GM18502 (cell line): ENCODE results near the gene PLA2G15.
A peak's percentile ranks its signal among the peaks of the same experiment; 100 is the strongest.
"Not testable (repeated sequence)": the region's sequence is repeated elsewhere in the genome, so short reads cannot be mapped to it uniquely, and the experiment has no call there.

Experiments used
- ATAC-seq: cut with Tn5 transposase; IDR thresholded peaks from one replicate; pipeline ENCODE4 v1.9.1; 2021; ENCODE audit warnings: mild to moderate bottlenecking; ENCODE audit not compliant: unreplicated experiment, poor library complexity

PLA2G15 gene

DNA sequence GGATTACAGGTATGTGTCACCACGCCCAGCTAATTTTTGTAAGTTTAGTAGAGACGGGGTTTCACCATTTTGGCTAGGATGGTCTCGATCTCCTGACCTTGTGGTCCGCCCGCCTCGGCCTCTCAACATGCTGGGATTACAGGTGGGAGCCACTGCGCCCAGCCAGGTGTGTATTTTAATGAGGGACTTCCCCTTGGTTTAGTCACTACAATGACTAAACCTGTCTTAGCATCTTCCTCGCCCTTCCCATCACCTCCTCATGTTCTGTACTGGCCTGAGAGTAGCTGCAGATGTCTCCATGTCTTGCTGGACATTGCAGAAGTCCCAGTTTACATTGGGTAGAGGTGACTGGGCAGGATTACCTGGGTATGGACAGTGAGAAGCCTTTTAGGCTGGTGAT lies 28.7 kb downstream of the PLA2G15 start:
- ATAC-seq: no peak

DNA sequence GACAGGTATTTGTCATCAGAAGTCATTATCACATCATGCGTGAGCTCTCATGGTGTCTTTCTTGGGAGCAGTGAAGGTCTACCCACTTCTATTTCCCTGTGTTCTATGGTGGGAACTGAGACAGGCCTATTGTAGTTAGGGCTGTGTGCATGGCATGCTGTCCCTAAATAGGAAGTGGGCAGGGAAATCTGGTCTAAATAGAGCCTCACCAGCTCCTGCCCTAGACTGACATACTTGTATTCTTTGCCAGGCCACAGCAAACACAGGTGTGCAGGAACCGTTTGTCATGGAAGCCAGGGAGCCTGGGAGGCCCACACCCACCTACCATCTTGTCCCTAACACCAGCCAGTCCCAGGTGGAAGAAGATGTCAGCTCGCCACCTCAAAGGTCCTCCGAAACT lies 29.3 kb downstream of the PLA2G15 start:
- ATAC-seq: no peak

DNA sequence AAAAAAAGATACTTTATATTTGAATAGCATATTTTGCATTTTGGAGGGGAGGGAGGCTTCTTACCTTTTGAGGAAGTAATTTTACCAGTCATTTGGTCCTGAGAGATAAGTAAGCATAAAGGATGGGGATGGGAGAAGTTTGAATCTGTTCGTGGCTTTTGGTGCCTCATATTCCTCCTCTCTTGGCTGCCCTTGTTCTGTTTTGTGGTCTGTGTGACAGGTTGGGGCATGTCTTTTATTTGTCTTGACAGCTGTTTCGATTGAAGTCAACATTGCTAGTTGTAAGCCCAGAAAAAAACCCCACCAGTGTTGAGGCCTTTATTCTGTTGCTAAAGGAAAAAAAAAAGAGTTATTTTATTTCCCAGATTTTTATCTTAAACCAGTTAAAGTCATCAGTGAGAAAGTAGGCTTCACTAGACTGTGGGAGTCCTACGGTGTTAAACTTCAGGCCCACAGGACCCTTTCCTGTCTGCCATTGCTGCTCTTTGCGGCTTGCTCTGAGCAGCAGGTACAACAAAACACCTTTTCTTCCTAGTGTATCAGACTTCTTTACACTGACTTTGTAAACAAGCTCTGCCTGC lies 30.5 kb downstream of the PLA2G15 start:
- peak; percentile 73 for ATAC-seq

DNA sequence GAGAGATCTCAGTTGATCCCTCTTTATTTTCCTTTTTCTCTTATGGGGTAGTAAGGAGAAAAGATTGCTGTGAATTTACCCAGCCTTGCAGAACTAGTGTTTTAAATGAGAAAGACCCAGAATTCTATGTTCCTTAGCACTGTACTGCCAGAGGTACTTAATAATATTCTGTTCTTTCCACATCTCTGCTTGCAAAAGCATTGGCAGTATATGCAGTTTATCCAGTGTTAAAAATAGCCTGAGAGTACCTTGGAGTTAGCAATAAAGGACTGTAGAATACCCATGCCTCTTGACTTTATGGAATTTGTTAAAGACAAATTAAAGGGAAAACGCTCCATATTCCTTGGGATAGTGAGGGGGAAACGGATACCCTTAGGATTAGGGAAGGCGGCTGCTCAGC lies 31.1 kb downstream of the PLA2G15 start:
- ATAC-seq: no peak

DNA sequence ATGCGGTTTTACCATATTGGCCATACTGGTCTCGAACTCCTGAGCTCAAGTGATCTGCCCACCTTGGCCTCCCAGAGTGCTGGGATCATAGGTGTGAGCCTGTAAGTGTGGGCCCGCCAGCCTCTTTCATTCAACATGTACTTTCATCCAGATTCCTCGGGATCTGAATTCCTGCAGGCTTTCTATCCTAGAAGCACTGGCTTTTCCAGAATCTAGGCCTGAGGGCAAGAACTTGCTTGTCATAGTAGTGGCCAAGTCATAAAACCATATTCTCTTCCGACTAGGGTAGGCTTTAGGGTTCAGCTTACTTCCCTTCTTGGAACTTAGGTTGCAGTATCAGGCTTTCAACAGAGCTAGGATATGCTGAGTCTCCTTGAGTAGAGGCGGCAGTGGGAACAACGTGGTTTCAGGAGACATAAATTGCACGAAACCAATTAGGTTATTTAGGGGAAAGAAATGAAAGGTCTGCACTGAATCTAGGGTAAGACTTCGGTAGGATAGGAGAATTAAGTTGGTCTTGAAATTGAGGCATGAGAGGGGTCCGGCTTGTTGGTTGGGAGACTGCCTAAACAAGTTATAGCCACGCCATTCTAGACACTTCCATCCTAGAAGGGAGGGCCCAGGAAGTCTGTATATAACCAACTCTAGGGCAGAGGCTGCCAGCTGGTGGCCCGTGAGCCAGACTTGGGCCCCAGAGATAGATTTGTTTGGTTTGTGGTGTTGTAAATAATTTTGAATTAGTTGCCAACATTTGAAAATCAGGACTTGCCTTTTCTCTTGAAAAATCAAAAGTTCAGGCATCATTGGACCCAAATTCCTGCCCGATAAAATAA lies 34.8 kb downstream of the PLA2G15 start:
- no peak for ATAC-seq

DNA sequence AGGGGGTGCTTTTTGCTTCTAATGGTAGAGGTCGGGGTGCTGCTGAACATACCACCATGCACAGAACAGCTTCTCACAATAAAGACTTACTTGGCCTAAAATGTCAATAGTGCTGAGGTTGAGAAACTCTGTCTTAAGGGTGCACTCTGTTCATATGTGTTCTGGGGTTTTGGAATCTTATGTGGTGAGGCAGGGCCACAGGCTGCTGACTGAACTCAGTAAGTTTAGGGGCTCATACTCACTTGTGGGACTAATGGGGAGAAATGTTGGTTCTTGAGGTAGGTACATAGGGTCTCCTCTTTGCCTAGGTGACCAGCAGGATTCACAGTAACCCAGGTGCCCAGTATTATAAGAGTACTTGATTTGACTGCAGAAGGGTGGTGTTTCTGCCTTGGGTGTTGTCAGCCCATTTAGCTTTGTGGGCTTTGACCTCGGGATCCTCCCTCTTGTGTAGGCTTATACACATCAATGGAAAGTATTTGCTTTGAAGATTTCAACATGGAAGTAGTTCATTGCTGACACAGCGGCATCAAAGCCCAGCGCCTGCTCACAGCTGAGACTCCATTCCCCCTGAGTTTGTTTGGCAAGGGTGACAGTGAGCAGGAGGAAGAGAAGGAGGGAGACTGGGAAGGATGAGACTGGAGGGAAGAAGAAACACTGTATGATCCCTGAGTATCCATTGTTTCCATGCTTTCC lies 36.3 kb downstream of the PLA2G15 start:
- ATAC-seq: no peak

DNA sequence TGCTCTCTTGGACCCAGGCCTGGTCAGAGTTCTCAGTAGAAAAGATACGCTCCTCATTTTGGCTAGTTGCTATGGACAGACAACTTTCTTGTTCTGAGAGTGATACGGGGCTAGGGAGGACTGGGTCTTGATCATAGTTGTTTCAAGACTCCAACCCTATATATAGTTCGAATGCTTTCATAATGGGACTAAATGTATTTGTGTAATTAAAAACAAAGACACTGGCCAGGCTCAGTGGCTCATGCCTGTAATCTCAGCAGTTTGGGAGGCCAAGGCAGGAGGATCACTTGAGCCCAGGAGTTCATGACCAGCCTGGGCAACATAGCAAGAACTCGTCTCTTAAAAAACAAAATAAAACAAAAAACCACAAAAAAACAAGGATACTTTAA lies 36.9 kb downstream of the PLA2G15 start:
- ATAC-seq: no peak

DNA sequence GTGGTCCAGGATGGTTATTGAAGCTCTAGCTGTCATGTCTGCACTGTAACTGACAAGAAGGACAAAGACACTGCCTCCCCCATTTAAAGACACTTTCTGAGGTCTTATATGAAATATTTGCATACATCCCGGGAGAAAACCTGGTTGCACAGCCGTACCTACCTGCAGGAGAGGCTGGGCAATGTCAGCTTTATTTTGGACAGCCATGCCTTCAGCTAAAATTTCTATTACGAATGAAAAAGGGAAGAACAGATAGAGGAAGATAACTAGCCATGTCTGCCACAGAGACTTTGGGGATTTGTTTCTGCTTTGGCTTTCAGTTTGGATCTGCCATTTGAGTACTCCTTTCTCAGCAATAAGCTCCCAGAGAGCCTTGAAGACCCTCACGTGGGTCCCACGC lies 38.2 kb downstream of the PLA2G15 start:
- no peak for ATAC-seq

DNA sequence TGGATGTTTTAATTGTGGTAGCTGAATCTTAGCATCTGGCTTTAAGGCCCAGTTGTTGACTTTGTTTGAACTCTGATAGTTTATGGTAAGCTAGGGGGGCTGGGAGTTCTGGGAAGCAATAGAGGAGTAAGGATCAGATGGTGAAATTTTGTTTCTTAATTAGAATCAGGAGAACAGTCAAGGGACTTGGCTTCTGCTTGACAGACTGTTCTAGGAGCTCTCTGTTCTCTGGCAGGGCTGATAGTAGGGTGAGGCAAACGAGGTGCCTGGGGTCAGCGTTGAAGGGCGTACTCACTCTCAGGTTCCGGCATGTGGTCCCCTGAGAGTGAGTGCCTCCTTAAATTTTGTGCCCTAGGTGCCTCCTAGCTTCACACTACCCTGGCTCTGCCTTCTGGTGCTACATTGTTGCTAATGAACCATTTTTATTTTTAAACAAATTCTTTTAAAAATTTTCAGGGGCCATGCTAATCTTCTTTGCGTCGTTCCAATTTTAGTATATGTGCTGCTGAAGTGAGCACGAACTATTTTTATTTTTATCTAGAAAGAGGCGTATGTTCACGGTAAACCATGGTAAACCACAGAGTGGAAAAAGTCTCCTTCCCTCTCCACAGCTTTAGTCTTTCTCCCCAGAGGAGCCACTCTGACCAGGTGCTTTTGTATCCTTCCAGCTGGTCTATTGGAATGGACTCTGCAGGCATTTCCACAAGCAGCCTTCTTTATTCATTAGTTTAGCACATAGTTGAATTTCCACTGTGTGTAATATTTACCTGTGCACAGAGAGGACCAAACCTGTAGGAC lies 38.8 kb downstream of the PLA2G15 start:
- ATAC-seq: no peak

DNA sequence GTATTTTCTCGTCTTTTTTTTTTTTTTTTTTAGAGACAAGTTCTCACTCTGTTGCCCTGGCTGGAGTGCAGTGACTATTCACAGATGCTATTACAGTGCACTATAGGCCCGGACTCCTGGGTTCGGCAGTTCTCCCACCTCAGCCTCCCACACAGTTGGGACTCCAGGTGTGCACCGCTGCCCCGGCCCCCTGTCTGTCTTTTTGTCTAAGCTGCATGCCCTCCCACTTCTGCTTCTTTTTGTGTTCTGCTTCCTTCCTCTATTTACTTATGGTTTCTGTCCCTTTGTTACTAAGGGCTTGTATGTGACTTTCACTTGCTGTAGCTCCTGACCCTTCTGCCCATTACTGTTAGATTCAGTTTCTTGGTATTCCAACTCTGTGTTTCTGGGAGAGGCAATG lies 39.7 kb downstream of the PLA2G15 start:
- ATAC-seq: peak; percentile 49

DNA sequence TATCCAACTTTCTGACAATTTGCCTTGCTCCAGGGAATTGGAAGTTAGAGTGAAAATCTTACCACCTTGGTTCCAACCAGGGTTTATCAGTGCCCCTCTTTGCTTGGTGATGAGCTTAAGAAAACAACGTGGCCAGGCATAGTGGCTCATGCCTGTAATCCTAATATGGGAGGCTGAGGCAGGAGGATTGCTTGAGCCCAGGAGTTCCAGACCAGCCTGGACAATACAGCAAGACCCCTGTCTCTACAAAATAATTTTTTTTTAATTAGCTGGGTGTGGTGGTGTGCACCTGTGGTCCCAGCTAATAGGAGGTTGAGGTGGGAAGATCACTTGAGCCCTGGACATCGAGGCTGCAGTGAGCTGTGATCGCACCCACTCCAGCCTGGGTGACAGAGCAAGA lies 40.5 kb downstream of the PLA2G15 start:
- no peak for ATAC-seq

DNA sequence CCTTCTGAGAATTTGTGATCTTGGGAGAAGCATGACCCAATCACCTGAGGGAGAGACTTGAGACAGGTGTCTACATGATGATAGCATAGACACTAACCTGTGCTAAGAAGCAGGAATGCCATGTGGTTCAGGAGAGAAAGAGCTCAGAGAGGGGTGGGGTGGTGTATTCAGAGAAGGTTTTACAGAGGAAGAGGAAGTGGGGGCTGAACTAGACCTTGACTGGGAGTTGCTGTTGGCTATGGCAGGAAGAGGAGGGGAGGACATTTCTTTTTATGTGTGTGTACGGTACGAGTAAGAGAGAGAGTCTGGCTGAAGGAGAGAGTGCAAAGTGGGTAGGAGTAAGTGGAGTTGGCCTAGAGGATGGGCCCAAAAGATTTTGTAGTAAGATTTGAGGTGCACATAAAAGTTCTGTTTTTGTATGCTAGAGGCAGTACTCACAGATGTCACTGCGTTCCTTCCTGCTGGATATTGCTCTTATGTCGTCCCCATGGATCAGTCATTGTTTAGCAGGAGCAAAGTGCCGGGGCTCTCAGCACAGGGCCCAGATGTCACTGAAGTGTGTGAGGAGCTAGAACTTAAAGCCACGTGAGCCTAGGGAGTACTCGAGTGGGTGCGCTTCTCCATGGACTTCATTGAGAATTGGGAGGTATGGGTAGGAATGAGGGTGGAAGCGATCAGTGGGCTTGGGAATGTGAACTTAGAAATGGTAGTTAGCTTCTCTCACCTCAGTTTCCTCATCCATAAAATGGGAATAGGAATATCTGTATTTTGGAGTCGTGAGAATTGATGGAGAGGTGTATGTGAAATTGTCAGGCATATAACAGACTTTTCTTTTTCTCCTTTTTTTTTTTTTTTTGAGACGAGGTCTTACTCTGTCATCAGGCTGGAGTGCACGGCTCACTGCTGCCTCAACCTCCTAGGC lies 41.2 kb downstream of the PLA2G15 start:
- ATAC-seq: no peak

DNA sequence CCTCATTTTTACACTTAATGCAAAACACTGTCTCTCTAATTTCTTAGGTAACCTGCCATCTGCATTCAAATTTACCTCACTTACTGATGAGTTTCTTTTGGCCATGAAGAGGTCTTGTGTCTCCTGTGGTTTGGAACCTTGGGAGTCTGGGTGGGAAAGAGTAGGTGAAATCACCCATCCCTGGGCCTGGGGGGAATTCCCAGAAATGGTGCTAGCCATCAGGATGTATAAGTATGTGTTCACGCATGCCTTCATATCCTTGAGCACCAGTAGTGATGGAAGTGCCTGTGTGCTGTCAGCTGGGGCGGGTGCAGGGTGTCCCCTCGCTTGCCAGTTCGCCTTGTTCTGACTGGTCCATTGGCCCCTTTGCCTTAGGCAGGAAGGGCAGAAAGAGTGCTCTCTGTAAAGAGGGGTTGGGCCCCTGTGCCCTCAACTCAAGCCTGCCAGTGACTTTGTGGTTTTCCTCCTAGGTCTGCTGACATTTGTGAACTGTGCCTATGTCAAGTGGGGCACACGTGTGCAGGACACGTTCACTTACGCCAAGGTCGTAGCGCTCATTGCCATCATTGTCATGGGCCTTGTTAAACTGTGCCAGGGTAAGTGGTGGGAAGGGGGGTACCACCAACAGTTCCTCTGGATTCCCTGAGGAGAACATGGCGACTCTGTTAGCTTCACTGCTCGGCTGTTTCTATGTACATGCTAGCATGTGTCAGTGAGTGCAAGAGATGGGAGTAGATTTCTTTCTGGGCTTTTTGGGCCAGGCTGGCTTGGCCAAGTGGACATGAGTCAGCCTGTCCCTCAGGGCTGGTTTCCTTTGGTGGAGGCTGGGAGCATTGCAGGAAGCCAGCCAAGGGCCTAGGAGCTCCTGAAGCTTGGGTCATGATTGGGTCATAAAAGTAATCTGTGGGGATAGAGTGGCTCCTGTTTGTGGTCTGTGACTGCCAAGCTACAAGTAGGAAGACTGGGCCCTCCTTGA lies 42.4 kb downstream of the PLA2G15 start:
- ATAC-seq: no peak

DNA sequence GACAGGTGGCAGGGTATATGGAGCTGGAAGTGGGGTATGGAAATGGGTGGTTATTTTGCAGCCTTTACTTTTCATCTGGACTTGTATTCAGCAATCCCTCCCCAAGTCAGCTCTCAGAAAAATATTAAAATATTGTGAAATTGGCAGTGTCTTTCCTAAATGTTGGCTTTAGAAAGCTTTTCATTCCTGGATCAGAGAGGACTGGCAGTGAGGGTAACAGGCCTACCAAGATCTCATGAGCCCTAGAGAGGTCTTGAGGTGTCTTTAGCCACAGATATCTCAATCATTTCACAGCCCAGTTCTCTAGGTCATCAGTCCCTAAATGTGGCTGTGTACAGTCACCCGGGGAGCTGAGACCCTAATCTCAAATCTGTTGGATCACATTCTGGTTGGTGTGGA lies 43.1 kb downstream of the PLA2G15 start:
- no peak for ATAC-seq

DNA sequence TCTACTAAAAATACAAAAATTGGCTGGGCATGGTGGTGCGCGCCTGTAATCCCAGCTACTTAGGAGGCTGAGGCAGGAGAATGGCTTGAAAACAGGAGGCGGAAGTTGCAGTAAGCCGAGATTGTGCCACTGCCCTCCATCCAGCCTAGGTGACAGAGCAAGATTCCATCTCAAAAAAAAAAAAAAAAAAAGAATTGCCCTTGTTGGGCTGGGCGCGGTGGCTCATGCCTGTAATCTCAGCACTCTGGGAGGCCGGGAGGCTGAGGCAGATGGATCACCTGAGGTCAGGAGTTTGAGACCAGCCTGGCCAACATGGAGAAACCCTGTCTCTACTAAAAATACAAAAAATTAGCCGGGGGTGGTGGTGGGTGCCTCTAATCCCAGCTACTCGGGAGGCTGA lies 43.6 kb downstream of the PLA2G15 start:
- ATAC-seq: not testable (repeated sequence)

DNA sequence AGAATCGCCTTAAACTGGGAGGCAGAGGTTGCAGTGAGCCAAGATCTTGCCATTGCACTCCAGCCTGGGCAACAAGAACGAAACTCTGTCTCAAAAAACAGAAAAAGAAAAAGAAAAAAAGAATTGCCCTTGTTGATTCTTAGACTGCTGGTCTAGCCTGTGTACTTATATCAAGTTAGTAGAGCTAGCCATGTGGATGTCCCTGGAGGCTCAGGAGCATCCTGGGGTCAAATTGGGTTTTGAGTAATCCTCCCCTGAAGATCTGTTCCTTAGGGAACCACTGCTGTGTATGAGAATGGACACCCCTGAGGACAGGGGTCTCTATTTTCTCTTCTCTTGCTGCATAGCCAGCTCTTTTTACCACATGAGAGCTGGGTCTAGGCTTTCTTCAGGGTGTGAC lies 44.0 kb downstream of the PLA2G15 start:
- no peak for ATAC-seq

DNA sequence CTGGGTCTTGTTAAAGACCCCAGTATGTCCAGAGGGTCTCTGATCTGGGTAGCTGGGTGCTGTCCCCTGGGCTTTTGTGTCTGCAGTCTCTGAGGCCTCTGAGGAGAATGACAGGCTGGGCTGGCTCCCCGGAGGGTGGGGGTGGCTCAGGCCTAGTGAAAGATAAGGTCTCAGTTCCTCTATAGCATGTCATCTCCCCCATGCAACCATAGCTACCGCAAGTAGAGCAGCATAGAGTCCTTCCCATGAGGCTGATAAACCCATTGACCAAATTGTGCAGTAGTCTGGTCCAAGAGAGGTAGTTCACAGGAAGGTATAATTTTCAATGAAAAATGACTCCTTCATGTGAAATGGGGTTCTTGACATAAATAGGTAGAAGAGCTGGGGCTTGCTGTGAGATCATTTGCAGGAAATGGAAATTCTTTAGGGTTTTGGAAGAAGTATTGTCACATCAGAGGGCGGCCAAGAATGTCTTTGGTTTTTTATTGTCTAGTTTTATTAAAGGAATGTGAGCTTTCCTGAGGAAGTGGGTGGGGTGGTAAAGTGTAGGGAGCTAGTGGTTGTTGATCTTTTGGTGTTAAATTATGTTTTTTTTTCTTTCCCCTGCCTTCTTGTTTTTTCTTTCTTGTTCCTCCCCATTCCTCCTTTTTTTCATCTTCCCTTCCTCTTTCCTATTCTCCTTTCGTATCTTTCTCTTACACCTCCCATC lies 44.6 kb downstream of the PLA2G15 start:
- ATAC-seq: peak; percentile 82

DNA sequence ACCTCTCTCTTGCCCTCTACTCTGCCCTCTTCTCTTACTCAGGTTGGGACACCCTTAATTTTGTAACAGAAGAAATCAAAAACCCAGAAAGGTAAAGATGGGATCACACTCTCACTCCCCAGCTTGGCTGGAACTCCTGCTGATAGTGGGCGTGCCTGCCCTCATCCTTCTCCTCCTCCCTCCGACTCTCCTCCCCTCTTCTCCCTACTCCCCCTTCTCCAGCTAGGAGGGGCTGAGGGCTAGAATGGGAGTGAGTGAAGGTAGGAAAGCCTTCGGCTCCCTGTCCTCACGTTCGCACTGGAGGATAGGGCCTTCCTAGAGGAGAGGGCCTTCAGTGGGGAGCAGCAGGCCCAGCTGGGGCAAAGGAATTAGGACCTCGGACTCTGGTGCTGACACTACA lies 45.3 kb downstream of the PLA2G15 start:
- ATAC-seq: no peak
